A673 (cell line): Measurements from ENCODE around the gene NF1. TPM values are rescaled to one million over a fixed set of nuclear protein-coding genes. Genes with fewer than 3 reads are reported as not detected.

Experiments
- BruUV-seq: library from RNA; stranded (reverse); fragments of 400-500 nt; replicated peaks from 2 replicates; lab custom pipeline; 2021; lab: Mats Ljungman, UMichigan
- CTCF ChIA-PET: fragments of 300-600 bp; sonication (Branson Sonifier 250); formaldehyde crosslinking; loops from one replicate; lab custom pipeline; 2022; ENCODE audit warnings: antibody characterized with exemption; lab: Charles Lee
- POLR2A ChIA-PET: fragments of 300-600 bp; sonication (Branson Sonifier 250); formaldehyde crosslinking; loops from one replicate; lab custom pipeline; 2022; ENCODE audit warnings: antibody characterized with exemption; ENCODE audit not compliant: low non-redundant PET; lab: Charles Lee
- DNase-seq: peaks from one replicate; pipeline ENCODE4 v3.0.0-alpha.2; 2015; ENCODE audit warnings: low spot score
- H3K27ac ChIP-seq: fragments of 200-600 bp; sonication (generic); 2 replicates; pipeline ENCODE4 v1.5.1; 2016; ENCODE audit warnings: mixed run types, low read depth, mild to moderate bottlenecking, mixed read lengths, antibody characterized with exemption, low read length; ENCODE audit not compliant: poor library complexity, severe bottlenecking
- H3K27me3 ChIP-seq: fragments of 200-600 bp; sonication (generic); replicated peaks from 2 replicates; pipeline ENCODE4 v1.6.1; 2017; ENCODE audit warnings: mixed run types, low read depth, mild to moderate bottlenecking, mixed read lengths, antibody characterized with exemption, low read length; ENCODE audit not compliant: insufficient read depth, poor library complexity
- H3K36me3 ChIP-seq: fragments of 200-600 bp; sonication (generic); 2 replicates; pipeline ENCODE4 v1.6.1; 2016; ENCODE audit warnings: mixed run types, mild to moderate bottlenecking, mixed read lengths, antibody characterized with exemption, low read length; ENCODE audit not compliant: insufficient read depth, poor library complexity, severe bottlenecking
- H3K4me1 ChIP-seq: fragments of 200-600 bp; sonication (generic); 2 replicates; pipeline ENCODE4 v1.6.1; 2017; ENCODE audit warnings: mixed run types, mild to moderate bottlenecking, mixed read lengths, antibody characterized with exemption, low read length; ENCODE audit not compliant: insufficient read depth, poor library complexity, severe bottlenecking
- H3K4me3 ChIP-seq: fragments of 200-600 bp; sonication (generic); 2 replicates; pipeline ENCODE4 v1.5.1; 2016; ENCODE audit warnings: low read depth, mixed run types, mild to moderate bottlenecking, mixed read lengths, low read length; ENCODE audit not compliant: poor library complexity, severe bottlenecking
- H3K9me3 ChIP-seq: fragments of 200-600 bp; sonication (generic); 2 replicates; pipeline ENCODE4 v1.6.1; 2016; ENCODE audit warnings: mixed run types, low read depth, mild to moderate bottlenecking, mixed read lengths, antibody characterized with exemption, low read length; ENCODE audit not compliant: poor library complexity, severe bottlenecking
- CTCF ChIP-seq: fragments of 300-800, 200-600 bp; sonication (generic); conservative IDR thresholded peaks from 2 replicates; pipeline ENCODE4 v1.5.1; 2017; ENCODE audit warnings: low read depth, mild to moderate bottlenecking, antibody characterized with exemption, low read length, moderate library complexity, mixed read lengths
- EZH2 ChIP-seq: fragments of 200-600 bp; sonication (generic); IDR thresholded peaks from 2 replicates; pipeline ENCODE4 v1.6.1; 2017; ENCODE audit warnings: borderline replicate concordance, low read depth, mild to moderate bottlenecking, mixed read lengths, antibody characterized with exemption, low read length; ENCODE audit not compliant: poor library complexity, severe bottlenecking
- intact Hi-C: fragments of 100-400 bp; cut with micrococcal nuclease; formaldehyde crosslinking; loops from one replicate; pipeline ENCODE4 v1.10.0; 2022; ENCODE audit not compliant: unreplicated experiment
- total RNA-seq: library from RNA; stranded (reverse); gene quantifications from 2 replicates; pipeline ENCODE4 v1.2.3, GENCODE V29; 2021

The NF1 gene
- total RNA-seq, 1 experiment from 2014 or later = 32.1 TPM

- H3K4me3 ChIP-seq = no peak overlapping the region
- no peak overlapping the region for H3K27ac ChIP-seq
- DNase-seq = peak; percentile 52
- no peaks in the 10 kb centered on the region for H3K27me3 ChIP-seq
- intact Hi-C loops = loop anchor here (5.0 kb wide), 1 partner anchor 156 kb away; no protein-coding TSS in a partner anchor
- no TSS peak for BruUV-seq
- CTCF ChIA-PET = no interaction called here
- POLR2A ChIA-PET = no interaction called here
- H3K9me3 ChIP-seq = no peaks in the 10 kb centered on the region
- no peaks in the 10 kb centered on the region for H3K36me3 ChIP-seq
- peaks cover 9% of the 10 kb centered on the region for H3K4me1 ChIP-seq
- TF ChIP-seq EZH2 = no peak
- TF ChIP-seq CTCF = peak; percentile 48
Measured at GRCh38 chr17:31373150-31374093, 278.6 kb downstream of the NF1 start.

- ChIA-PET POLR2A (no interaction called here), CTCF (no interaction called here)
- peaks cover 9% of the 10 kb centered on the region for H3K4me1 ChIP-seq
- no peaks in the 10 kb centered on the region for H3K9me3 ChIP-seq
- no peak overlapping the region for H3K4me3 ChIP-seq
- no TSS peak for BruUV-seq
- H3K27me3 ChIP-seq = no peaks in the 10 kb centered on the region
- no peaks in the 10 kb centered on the region for H3K36me3 ChIP-seq
- DNase-seq = no peak
- intact Hi-C loops = loop anchor here (5.0 kb wide), 1 partner anchor 157 kb away; no protein-coding TSS in a partner anchor
- no peak for TF ChIP-seq CTCF
- no peak for TF ChIP-seq EZH2
- no peak overlapping the region for H3K27ac ChIP-seq
Measured at GRCh38 chr17:31374094-31374447, 279.3 kb downstream of the NF1 start.

GRCh38 chr17:31374503-31374902 is 279.7 kb downstream of the NF1 start:
- peaks cover 9% of the 10 kb centered on the region for H3K4me1 ChIP-seq
- H3K4me3 ChIP-seq = no peak overlapping the region
- DNase-seq = no peak
- H3K9me3 ChIP-seq = no peaks in the 10 kb centered on the region
- ChIA-PET POLR2A (no interaction called here), CTCF (no interaction called here)
- BruUV-seq = no TSS peak
- intact Hi-C loops = loop anchor here (5.0 kb wide), 1 partner anchor 157 kb away; no protein-coding TSS in a partner anchor
- no peak overlapping the region for H3K27ac ChIP-seq
- TF ChIP-seq CTCF (no peak), EZH2 (no peak)
- H3K27me3 ChIP-seq = no peaks in the 10 kb centered on the region
- H3K36me3 ChIP-seq = no peaks in the 10 kb centered on the region
